ENCODE data around the gene MLLT6.

- TF ChIP-seq CTCF (IDR thresholded peaks at IDR 0.05): no peak
- TF ChIP-seq POLR2A (IDR thresholded peaks at IDR 0.05): no peak
Observed at GRCh38 chr17:38742411-38743308, 37.6 kb downstream of the MLLT6 start.

Data from lower leg skin (tissue), 3 donors.